ENCODE data around the gene UGT1A1.
"Not testable (repeated sequence)": the region's sequence is repeated elsewhere in the genome, so short reads cannot be mapped to it uniquely, and the experiment has no call there.

UGT1A1 gene

DNA sequence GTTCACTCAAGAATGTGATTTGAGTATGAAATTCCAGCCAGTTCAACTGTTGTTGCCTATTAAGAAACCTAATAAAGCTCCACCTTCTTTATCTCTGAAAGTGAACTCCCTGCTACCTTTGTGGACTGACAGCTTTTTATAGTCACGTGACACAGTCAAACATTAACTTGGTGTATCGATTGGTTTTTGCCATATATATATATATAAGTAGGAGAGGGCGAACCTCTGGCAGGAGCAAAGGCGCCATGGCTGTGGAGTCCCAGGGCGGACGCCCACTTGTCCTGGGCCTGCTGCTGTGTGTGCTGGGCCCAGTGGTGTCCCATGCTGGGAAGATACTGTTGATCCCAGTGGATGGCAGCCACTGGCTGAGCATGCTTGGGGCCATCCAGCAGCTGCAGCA is at the start of gene UGT1A1:
TSS of gene UGT1A1 (plus strand) at position 228 of the 400 bp plus-strand sequence. CDS start at position 246, 18 bp downstream.
- Histone ChIP-seq H3K27me3 (ENCODE audit: control insufficient read depth in 1 of 2, insufficient read depth in 2 of 2, low read length in 2 of 2) (no peaks in the 10 kb centered on the region), H3K9me3 (ENCODE audit: control insufficient read depth in 1 of 2, low read length in 2 of 2) (no peaks in the 10 kb centered on the region), H3K4me3 (ENCODE audit: low read depth in 1 of 2, low read length in 2 of 2) (peak within 1 kb of the TSS; percentile 51), H3K27ac (ENCODE audit: low read depth, low read length) (peak within 1 kb of the TSS; percentile 54), H3K4me1 (ENCODE audit: control insufficient read depth in 1 of 2, insufficient read depth in 2 of 2, low read length in 2 of 2) (peaks cover 34 to 55% of the 10 kb centered on the region in 2 donors), H3K9ac (ENCODE audit: low read depth in 1 of 2, low read length in 2 of 2) (peak within 1 kb of the TSS in 1 of 2 donors; percentile 49), H3K36me3 (ENCODE audit: control insufficient read depth in 1 of 2, insufficient read depth in 2 of 2, low read length in 2 of 2) (no peaks in the 10 kb centered on the region)

DNA sequence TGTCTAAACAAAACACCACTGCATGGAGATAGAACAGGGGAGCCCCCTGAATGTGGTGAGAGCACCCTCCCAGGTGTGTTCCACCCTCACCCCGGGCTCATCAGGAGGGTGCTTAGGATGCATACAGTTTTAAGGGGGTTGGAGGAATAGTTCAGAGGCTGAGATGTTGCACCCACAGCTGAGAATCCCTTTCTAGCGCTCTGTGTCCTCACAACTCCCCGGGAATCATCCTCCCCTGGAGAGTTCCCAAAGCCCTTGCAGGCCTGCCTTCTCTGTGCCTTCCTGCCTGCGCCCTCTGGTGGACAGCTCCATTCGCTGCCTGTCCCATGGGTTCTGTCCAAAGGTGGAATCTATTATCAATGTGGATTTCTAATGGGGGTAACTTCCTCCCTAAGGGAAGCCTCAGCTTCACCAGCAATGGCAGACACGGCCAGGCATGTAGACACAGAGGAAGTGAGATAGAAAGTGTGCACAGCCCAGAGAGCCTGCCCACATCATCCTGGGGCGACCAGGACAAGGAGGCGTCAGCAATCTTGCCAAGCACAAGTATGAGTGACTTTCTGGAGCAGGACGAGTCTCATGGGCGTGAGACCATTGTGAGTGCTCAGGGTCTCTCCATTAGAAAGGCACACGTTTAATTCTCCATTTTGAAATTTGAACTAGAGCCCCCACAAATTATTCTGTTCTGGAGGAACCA is 48.6 kb upstream of the UGT1A1 start:
- no peaks in the 10 kb centered on the region for H3K27me3 ChIP-seq (ENCODE audit: control insufficient read depth in 1 of 2, insufficient read depth in 2 of 2, low read length in 2 of 2)
- no peak overlapping the region for H3K27ac ChIP-seq (ENCODE audit: low read depth, low read length)
- peaks cover 24 to 25% of the 10 kb centered on the region in 2 donors for H3K4me1 ChIP-seq (ENCODE audit: control insufficient read depth in 1 of 2, insufficient read depth in 2 of 2, low read length in 2 of 2)
- no peaks in the 10 kb centered on the region for H3K36me3 ChIP-seq (ENCODE audit: control insufficient read depth in 1 of 2, insufficient read depth in 2 of 2, low read length in 2 of 2)
- H3K9me3 ChIP-seq (ENCODE audit: control insufficient read depth in 1 of 2, low read length in 2 of 2), result no peaks in the 10 kb centered on the region
- H3K4me3 ChIP-seq (ENCODE audit: low read depth in 1 of 2, low read length in 2 of 2), result no peak overlapping the region
- peak overlapping the region in 1 of 2 donors; percentile 47 for H3K9ac ChIP-seq (ENCODE audit: low read depth in 1 of 2, low read length in 2 of 2)

DNA sequence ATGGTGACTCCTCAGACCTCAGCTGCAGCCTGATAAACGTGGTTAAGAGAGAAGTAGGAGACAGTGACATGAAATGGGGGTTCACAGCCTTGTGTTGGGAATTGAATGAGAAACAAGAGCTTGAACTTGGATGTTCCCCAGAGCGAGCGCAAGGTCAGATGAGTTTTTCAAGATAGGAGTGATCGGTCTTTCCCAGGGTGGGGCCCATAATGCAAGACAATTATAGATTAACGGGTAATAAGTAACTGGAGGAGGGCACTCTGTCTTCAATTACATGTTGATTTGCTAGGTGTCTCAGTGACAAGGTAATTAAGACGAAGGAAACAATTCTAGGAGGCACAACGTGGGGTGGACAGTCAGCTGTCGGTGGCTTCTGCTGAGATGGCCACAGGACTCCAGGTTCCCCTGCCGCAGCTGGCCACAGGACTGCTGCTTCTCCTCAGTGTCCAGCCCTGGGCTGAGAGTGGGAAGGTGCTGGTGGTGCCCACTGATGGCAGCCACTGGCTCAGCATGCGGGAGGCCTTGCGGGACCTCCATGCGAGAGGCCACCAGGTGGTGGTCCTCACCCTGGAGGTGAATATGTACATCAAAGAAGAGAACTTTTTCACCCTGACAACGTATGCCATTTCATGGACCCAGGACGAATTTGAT is 47.3 kb upstream of the UGT1A1 start, which contains the start of gene UGT1A5:
TSS of gene UGT1A5 (plus strand) at position 297 of the 651 bp plus-strand sequence. CDS start at position 382, 85 bp downstream.
- Histone ChIP-seq H3K36me3 (ENCODE audit: control insufficient read depth in 1 of 2, insufficient read depth in 2 of 2, low read length in 2 of 2) (no peaks in the 10 kb centered on the region), H3K27ac (ENCODE audit: low read depth, low read length) (no peak within 1 kb of the TSS), H3K9me3 (ENCODE audit: control insufficient read depth in 1 of 2, low read length in 2 of 2) (no peaks in the 10 kb centered on the region)

DNA sequence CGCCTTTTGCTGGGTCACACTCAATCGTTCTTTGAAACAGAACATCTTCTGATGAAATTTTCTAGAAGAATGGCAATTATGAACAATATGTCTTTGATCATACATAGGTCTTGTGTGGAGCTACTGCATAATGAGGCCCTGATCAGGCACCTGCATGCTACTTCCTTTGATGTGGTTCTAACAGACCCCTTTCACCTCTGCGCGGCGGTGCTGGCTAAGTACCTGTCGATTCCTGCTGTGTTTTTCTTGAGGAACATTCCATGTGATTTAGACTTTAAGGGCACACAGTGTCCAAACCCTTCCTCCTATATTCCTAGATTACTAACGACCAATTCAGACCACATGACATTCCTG is 46.8 kb upstream of the UGT1A1 start:
- Histone ChIP-seq H3K36me3 (ENCODE audit: control insufficient read depth in 1 of 2, insufficient read depth in 2 of 2, low read length in 2 of 2) (no peaks in the 10 kb centered on the region), H3K4me3 (ENCODE audit: low read depth in 1 of 2, low read length in 2 of 2) (no peak overlapping the region), H3K9ac (ENCODE audit: low read depth in 1 of 2, low read length in 2 of 2) (no peak overlapping the region), H3K27ac (ENCODE audit: low read depth, low read length) (no peak overlapping the region), H3K4me1 (ENCODE audit: control insufficient read depth in 1 of 2, insufficient read depth in 2 of 2, low read length in 2 of 2) (peaks cover 23 to 25% of the 10 kb centered on the region in 2 donors), H3K27me3 (ENCODE audit: control insufficient read depth in 1 of 2, insufficient read depth in 2 of 2, low read length in 2 of 2) (no peaks in the 10 kb centered on the region), H3K9me3 (ENCODE audit: control insufficient read depth in 1 of 2, low read length in 2 of 2) (no peaks in the 10 kb centered on the region)

More for the DNA sequence above, 47.3 kb upstream of the UGT1A1 start, which contains the start of gene UGT1A5:
- Histone ChIP-seq H3K4me1 (ENCODE audit: control insufficient read depth in 1 of 2, insufficient read depth in 2 of 2, low read length in 2 of 2) (peaks cover 23 to 25% of the 10 kb centered on the region in 2 donors), H3K4me3 (ENCODE audit: low read depth in 1 of 2, low read length in 2 of 2) (peak within 1 kb of the TSS in 1 of 2 donors; percentile 6), H3K9ac (ENCODE audit: low read depth in 1 of 2, low read length in 2 of 2) (no peak within 1 kb of the TSS), H3K27me3 (ENCODE audit: control insufficient read depth in 1 of 2, insufficient read depth in 2 of 2, low read length in 2 of 2) (no peaks in the 10 kb centered on the region)

DNA sequence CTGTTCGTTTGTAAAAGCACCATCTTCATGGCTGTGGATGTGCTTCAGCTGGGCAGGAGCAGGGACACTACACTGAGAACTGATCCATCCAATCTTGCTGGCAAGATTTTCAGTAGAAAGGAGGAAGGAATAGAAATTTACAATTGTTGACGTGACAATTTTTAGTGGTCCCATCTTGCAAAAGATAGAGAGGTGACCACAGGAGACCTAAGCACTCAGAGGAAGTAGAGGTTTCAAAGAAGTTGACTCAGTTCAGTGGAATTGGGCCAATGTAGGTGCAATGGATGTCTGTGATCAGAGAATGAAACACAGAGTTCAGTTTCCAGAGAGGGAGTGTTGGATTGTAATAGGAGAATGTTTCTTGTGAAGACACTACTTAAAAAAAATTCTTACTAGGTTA is 45.9 kb upstream of the UGT1A1 start:
- Histone ChIP-seq H3K4me1 (ENCODE audit: control insufficient read depth in 1 of 2, insufficient read depth in 2 of 2, low read length in 2 of 2) (peaks cover 23 to 31% of the 10 kb centered on the region in 2 donors), H3K9me3 (ENCODE audit: control insufficient read depth in 1 of 2, low read length in 2 of 2) (no peaks in the 10 kb centered on the region), H3K9ac (ENCODE audit: low read depth in 1 of 2, low read length in 2 of 2) (no peak overlapping the region), H3K27me3 (ENCODE audit: control insufficient read depth in 1 of 2, insufficient read depth in 2 of 2, low read length in 2 of 2) (no peaks in the 10 kb centered on the region), H3K36me3 (ENCODE audit: control insufficient read depth in 1 of 2, insufficient read depth in 2 of 2, low read length in 2 of 2) (no peaks in the 10 kb centered on the region), H3K4me3 (ENCODE audit: low read depth in 1 of 2, low read length in 2 of 2) (no peak overlapping the region), H3K27ac (ENCODE audit: low read depth, low read length) (no peak overlapping the region)

DNA sequence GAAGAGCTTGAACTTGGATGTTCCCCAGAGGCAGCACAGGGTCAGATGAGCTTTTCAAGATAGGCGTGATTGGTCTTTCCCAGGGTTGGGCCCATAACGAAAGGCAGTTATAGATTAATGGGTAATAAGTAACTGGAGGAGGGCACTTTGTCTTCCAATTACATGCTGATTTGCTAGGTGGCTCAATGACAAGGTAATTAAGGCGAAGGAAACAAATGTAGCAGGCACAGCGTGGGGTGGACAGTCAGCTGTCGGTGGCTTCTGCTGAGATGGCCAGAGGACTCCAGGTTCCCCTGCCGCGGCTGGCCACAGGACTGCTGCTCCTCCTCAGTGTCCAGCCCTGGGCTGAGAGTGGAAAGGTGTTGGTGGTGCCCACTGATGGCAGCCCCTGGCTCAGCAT is 41.5 kb upstream of the UGT1A1 start, which contains the start of gene UGT1A4:
TSS of gene UGT1A4 (plus strand) at position 185 of the 400 bp plus-strand sequence. CDS start at position 270, 85 bp downstream.
- no peak within 1 kb of the TSS for H3K4me3 ChIP-seq (ENCODE audit: low read depth in 1 of 2, low read length in 2 of 2)
- H3K4me1 ChIP-seq (ENCODE audit: control insufficient read depth in 1 of 2, insufficient read depth in 2 of 2, low read length in 2 of 2), result peaks cover 0 to 6% of the 10 kb centered on the region in 2 donors
- no peaks in the 10 kb centered on the region for H3K36me3 ChIP-seq (ENCODE audit: control insufficient read depth in 1 of 2, insufficient read depth in 2 of 2, low read length in 2 of 2)
- H3K9ac ChIP-seq (ENCODE audit: low read depth in 1 of 2, low read length in 2 of 2), result no peak within 1 kb of the TSS
- H3K27ac ChIP-seq (ENCODE audit: low read depth, low read length), result no peak within 1 kb of the TSS
- no peaks in the 10 kb centered on the region for H3K27me3 ChIP-seq (ENCODE audit: control insufficient read depth in 1 of 2, insufficient read depth in 2 of 2, low read length in 2 of 2)
- H3K9me3 ChIP-seq (ENCODE audit: control insufficient read depth in 1 of 2, low read length in 2 of 2), result no peaks in the 10 kb centered on the region

DNA sequence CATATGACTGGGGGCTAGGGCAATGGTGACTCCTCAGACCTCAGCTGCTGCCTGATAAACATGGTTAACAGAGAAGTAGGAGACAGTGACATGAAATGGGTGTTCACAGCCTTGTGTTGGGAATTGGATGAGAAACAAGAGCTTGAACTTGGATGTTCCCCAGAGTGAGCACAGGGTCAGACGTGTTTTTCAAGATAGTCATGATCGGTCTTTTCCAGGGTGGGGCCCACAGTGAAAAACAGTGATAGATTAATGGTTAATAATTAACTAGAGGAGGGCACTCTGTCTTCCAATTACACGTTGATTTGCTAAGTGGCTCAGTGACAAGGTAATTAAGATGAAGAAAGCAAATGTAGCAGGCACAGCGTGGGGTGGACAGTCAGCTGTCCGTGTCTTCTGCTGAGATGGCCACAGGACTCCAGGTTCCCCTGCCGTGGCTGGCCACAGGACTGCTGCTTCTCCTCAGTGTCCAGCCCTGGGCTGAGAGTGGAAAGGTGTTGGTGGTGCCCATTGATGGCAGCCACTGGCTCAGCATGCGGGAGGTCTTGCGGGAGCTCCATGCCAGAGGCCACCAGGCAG is 31.3 kb upstream of the UGT1A1 start, which contains the start of gene UGT1A3:
TSS of gene UGT1A3 (plus strand) at position 320 of the 579 bp plus-strand sequence. CDS start at position 405, 85 bp downstream.
- H3K27ac ChIP-seq (ENCODE audit: low read depth, low read length), result no peak within 1 kb of the TSS
- H3K4me1 ChIP-seq (ENCODE audit: control insufficient read depth in 1 of 2, insufficient read depth in 2 of 2, low read length in 2 of 2), result no peaks in the 10 kb centered on the region
- H3K9me3 ChIP-seq (ENCODE audit: control insufficient read depth in 1 of 2, low read length in 2 of 2), result no peaks in the 10 kb centered on the region
- H3K27me3 ChIP-seq (ENCODE audit: control insufficient read depth in 1 of 2, insufficient read depth in 2 of 2, low read length in 2 of 2), result no peaks in the 10 kb centered on the region
- no peak within 1 kb of the TSS for H3K9ac ChIP-seq (ENCODE audit: low read depth in 1 of 2, low read length in 2 of 2)
- H3K36me3 ChIP-seq (ENCODE audit: control insufficient read depth in 1 of 2, insufficient read depth in 2 of 2, low read length in 2 of 2), result no peaks in the 10 kb centered on the region
- H3K4me3 ChIP-seq (ENCODE audit: low read depth in 1 of 2, low read length in 2 of 2), result no peak within 1 kb of the TSS

DNA sequence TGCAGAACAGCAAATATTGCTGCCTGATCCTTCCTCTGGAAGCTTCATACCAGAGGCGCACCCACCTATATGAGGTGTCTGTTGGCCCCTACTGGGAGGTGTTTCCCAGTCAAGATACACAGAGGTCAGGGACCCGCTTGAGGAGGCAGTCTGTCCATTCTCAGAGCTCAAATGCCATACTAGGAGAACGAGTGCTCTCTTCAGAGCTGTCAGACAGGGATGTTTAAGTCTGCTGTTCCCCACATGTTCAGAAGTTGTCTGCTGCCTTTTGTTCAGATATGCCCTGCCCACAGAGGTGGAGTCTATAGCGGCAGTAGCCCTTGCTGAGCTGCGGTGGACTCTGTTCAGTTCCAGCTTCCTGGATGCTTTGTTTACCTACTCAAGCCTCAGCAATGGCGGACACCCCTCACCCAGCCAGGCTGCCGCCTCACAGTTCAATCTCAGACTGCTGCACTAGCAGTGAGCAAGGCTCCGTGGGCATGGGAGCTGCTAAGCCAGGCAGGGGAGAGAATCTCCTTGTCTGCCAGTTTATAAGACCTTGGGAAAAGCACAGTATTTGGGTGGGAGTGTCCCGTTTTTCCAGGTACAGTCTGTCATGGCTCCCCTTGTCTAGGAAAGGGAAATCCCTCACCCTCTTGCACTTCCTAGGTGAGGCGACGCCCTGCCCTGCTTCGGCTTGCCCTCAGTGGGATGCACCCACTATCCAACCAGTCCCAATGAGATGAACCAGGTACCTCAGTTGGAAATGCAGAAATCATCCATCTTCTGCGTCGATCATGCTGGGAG is 23.0 kb upstream of the UGT1A1 start:
- H3K4me1 ChIP-seq (ENCODE audit: control insufficient read depth in 1 of 2, insufficient read depth in 2 of 2, low read length in 2 of 2); H3K27me3 ChIP-seq (ENCODE audit: control insufficient read depth in 1 of 2, insufficient read depth in 2 of 2, low read length in 2 of 2); H3K27ac ChIP-seq (ENCODE audit: low read depth, low read length); H3K9ac ChIP-seq (ENCODE audit: low read depth in 1 of 2, low read length in 2 of 2); H3K9me3 ChIP-seq (ENCODE audit: control insufficient read depth in 1 of 2, low read length in 2 of 2); H3K4me3 ChIP-seq (ENCODE audit: low read depth in 1 of 2, low read length in 2 of 2); H3K36me3 ChIP-seq (ENCODE audit: control insufficient read depth in 1 of 2, insufficient read depth in 2 of 2, low read length in 2 of 2): not testable (repeated sequence)

DNA sequence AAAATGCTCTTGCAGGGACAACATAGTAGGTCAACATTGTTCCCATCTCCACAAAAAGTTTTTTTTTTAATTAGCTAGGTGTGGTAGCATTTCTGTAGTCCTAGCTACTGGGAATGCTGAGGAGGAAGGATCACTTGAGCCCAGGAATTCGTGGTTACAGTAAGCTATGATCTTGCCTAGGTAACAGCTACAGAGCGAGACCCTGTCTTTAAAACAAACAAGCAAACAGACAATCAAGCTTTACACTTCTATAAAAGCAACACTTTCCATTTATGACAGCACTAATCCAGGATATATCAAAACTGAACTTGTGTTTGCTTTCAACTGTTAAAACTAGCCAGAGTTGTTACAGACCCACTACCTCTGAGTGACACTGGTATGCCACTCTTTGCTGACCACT is 19.2 kb upstream of the UGT1A1 start:
- Histone ChIP-seq H3K9ac (ENCODE audit: low read depth in 1 of 2, low read length in 2 of 2) (no peak overlapping the region), H3K9me3 (ENCODE audit: control insufficient read depth in 1 of 2, low read length in 2 of 2) (no peaks in the 10 kb centered on the region), H3K4me1 (ENCODE audit: control insufficient read depth in 1 of 2, insufficient read depth in 2 of 2, low read length in 2 of 2) (peaks cover 5 to 13% of the 10 kb centered on the region in 2 donors)

More for the DNA sequence above, 19.2 kb upstream of the UGT1A1 start:
- H3K36me3 ChIP-seq (ENCODE audit: control insufficient read depth in 1 of 2, insufficient read depth in 2 of 2, low read length in 2 of 2), result no peaks in the 10 kb centered on the region
- H3K27me3 ChIP-seq (ENCODE audit: control insufficient read depth in 1 of 2, insufficient read depth in 2 of 2, low read length in 2 of 2), result no peaks in the 10 kb centered on the region
- no peak overlapping the region for H3K27ac ChIP-seq (ENCODE audit: low read depth, low read length)
- no peak overlapping the region for H3K4me3 ChIP-seq (ENCODE audit: low read depth in 1 of 2, low read length in 2 of 2)
